Kidney capillary endothelial cell (primary cell): Measurements from ENCODE around the gene MST1R.

ENCODE experiments used
- DNase-seq: peaks from one replicate; pipeline ENCODE4 v3.0.0-alpha.2; 2018; ENCODE audit warnings: low spot score

The MST1R gene

GRCh38 chr3:49839193-49839809 is 64.4 kb downstream of the MST1R start:
- peak; percentile 79 for DNase-seq
